AG10803 (cell line): ENCODE results near the gene VAV2.

Experiments
- DNase-seq: peaks from one replicate; pipeline ENCODE4 v3.0.0; 2010; ENCODE audit warnings: low read depth
- H3K4me3 ChIP-seq: 2 replicates; pipeline ENCODE4 v1.5.1; 2011; ENCODE audit warnings: mild to moderate bottlenecking, low read length, control low read depth
- TF ChIP-seq, protein P1 (sequence below): conservative IDR thresholded peaks from 2 replicates; pipeline ENCODE4 v1.5.1; 2011; ENCODE audit warnings: mild to moderate bottlenecking, low read length, control low read depth, inconsistent platforms

VAV2 gene

DNA sequence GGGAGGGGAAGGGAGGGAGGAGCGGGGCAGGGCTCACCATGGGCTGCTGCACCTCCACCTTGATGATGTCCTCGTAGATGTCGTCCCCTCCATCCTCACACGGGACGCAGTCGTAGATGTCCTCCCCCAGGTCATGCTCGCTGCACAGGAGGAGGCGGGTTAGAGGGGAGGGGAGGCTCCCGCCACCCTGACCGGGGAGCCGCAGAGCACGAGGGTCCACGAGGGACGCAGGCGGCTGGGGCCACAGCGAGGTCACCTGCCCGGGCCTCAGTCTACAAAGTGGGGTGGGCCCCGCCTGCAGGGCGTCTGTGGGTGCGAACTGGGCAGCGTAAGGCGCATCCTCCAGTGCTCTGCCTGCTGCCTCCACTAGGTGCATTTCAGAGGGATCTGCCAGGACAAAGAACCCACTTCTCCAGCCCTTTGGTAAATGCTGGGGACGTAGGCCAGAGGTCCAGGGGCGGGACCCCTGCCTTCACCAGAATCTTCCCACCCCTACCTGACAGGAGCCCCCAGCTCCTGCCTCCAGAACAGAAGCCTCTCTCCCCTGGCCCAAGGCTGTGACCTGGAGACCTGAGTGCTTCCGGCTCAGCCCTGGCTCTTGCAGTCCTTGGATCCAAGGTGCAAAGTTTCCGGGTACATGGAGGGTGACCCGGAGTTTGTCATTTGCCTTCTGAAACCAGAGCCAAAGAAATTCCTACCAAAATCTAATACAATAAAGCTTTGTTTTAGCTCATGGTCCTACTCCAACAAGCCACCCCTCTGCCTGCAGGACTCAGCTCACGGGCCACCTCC is 179.9 kb downstream of the VAV2 start:
- no peak for DNase-seq
- TF ChIP-seq, protein P1, sequence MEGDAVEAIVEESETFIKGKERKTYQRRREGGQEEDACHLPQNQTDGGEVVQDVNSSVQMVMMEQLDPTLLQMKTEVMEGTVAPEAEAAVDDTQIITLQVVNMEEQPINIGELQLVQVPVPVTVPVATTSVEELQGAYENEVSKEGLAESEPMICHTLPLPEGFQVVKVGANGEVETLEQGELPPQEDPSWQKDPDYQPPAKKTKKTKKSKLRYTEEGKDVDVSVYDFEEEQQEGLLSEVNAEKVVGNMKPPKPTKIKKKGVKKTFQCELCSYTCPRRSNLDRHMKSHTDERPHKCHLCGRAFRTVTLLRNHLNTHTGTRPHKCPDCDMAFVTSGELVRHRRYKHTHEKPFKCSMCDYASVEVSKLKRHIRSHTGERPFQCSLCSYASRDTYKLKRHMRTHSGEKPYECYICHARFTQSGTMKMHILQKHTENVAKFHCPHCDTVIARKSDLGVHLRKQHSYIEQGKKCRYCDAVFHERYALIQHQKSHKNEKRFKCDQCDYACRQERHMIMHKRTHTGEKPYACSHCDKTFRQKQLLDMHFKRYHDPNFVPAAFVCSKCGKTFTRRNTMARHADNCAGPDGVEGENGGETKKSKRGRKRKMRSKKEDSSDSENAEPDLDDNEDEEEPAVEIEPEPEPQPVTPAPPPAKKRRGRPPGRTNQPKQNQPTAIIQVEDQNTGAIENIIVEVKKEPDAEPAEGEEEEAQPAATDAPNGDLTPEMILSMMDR, result no peak
- no peak overlapping the region for H3K4me3 ChIP-seq

DNA sequence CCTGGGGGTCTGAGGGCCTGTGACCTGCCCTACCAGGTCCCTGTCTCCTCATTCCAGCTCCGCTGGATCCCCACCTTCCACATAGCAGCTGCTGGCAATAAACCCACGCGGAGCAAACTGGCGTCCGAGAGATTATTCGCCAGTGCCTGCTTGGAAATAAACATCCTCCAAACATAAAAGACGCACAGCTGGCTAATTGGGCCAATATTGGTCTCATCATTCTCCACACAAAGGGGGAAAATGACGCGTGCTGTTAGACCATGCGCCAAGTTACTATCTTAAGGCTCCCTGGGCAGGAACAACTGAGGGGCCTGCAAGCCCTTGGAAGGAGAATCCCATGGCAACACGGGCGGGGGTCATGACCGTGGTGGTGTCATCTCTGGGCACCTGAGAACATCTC is 180.7 kb downstream of the VAV2 start:
- TF ChIP-seq, protein P1, result no peak
- no peak overlapping the region for H3K4me3 ChIP-seq

DNA sequence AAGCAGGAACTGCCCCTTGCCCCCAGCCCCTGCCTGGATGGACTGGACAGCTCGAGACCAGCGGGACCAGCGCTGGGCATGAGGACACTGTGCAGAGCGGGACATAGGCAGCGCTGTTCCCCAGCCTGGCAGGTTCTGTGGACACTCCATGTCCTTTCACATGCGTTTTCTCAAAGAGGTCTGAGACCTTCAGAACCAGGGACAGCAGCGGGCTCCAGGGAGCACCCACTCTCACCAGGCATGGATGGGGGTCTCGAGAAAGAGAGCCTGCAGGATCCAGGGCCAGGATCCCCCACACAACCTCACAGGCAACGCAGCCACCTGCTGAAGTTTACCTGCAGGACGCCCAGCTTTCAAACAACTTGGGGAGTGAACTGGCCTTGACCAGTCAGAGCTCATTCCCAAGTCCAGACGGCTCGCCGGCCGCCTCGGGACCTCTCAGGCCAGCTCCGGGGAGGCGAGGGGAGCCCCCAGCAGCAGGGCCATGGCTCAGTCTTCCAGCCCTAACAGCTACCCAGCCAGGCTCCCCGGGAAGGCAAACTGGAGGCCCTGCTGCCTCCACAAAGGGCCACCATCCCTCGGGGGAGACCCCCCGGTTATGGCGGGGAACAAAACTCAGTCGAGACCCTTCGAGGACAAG is 181.4 kb downstream of the VAV2 start:
- TF ChIP-seq, protein P1, result no peak
- DNase-seq, result no peak
- no peak overlapping the region for H3K4me3 ChIP-seq

More for the DNA sequence above, 180.7 kb downstream of the VAV2 start:
- no peak for DNase-seq

DNA sequence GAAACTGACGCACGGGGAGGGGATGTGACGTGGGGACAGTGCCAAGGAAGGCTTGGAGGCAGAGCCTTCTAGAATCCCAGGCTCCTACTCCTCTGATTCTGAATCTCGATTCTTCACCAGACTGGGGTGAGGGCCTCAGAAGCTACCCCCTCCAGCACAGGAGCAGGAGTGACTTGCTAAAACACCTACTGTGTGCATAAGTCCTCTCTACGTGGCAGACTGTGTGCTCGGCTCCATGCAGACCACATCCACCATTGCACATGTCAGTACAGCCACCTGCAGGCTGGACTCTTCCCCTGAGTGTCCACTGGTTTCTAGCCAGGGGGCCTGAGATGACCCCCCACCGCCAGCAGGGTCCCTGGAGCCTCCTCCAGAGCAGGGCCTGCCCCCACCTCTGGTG is 182.8 kb downstream of the VAV2 start:
- no peak overlapping the region for H3K4me3 ChIP-seq
- DNase-seq, result no peak
- TF ChIP-seq, protein P1, result no peak

DNA sequence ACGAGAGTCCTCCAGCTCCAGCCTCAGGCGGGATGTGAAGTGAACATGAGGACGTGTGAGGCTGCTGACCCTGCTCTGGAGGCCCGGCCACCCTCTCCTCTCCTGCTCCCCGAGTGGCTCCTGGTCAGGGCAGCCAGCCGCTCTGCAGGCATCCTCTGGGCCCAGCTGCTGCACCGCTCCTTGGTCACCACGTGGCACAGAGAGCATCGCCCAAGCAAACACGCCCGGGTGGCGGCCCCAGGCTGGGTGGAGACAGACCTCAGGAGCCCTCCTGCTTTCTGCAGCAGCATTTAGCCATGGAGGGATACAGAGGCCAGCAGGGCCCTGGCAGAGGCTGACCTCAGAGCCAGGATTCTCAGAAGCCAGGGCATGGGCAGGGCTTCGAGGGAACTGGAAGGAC is 184.3 kb downstream of the VAV2 start:
- TF ChIP-seq, protein P1, result no peak
- H3K4me3 ChIP-seq, result no peak overlapping the region
- no peak for DNase-seq

DNA sequence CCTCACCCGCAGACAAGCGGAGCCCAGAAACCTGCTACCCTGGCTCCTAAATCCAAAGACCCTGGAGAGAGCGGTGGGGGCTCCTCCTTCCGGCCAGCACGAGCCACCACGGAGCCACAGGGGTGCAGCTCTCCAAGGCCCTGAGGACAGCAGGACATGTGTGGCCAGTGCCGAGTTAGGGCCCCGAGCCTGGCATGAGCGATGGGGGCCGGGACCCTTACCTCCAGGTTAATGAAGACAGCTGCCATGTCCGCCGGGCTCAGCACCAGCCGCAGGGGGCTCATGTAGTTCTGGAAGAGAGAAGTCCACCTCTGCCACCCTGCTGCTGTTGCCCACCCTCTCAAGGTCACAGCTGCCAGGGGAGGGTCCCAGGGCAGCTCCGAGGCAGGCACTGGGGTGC is 185.1 kb downstream of the VAV2 start:
- TF ChIP-seq, protein P1, result no peak
- no peak for DNase-seq
- no peak overlapping the region for H3K4me3 ChIP-seq

DNA sequence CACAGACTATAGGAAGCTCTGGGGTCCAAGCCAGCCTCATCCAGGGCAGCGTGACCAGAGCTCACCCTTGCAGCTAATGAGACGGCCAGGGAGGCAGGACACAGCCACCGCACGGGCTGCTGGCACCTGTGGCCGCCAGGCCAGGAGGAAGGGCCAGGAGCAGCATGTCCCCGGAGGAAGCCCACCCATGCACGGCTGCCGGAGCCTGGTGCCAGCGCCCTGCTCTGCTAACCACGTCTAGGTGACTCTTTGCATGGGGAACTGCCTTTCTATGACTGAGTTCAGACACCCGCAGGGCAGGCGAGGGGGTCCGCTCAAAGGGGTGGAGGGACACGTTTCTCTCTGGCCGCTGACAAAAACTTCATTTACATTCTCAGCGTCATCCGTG is 185.5 kb downstream of the VAV2 start:
- TF ChIP-seq, protein P1, result no peak
- DNase-seq, result no peak

More for the DNA sequence above, 185.5 kb downstream of the VAV2 start:
- no peak overlapping the region for H3K4me3 ChIP-seq
